ENCODE measurements around the gene CYP26B1. TPM values are rescaled to one million over a fixed set of nuclear protein-coding genes. Genes with fewer than 3 reads are reported as not detected.

CYP26B1 gene
- total and polyA plus RNA-seq, 2 of the 8 experiments (the other 6 are each of a cell fraction or from before 2014, with no cell fraction given): 0.06 to 0.69 TPM

DNA sequence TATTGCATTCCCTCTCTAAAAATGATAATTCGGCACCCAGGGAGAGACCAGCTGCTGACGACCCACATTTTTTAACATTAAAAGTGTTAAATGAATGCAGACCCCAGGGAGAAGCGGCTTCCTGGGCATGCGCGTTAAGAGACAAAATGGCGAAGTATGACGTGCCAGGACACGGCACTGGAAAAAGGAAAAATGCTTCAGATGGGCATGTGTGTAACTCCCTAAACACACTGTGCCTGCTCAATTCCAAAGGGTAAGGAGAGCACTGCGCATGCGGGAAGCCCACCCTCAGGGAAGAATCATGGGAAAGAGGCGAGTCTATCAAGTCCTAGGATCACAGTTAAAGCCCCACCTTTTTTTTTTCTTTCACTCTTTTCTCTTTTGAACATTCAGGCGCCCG lies 58.1 kb downstream of the CYP26B1 start:
- H3K14ac ChIP-seq (ENCODE audit: insufficient read length): no peak overlapping the region
- no peak overlapping the region for H3K4me2 ChIP-seq (ENCODE audit: insufficient read depth in 1 of 2, low read depth in 2 of 2, low read length in 2 of 2)
- no peak overlapping the region for H2BK120ac ChIP-seq (replicated peaks; ENCODE audit: low read depth, low read length)
- ChIA-PET CTCF (ENCODE audit: partially characterized antibody) (no interaction called here), POLR2A (ENCODE audit: partially characterized antibody) (no interaction called here)
- no peaks in the 10 kb centered on the region for H4K20me1 ChIP-seq (replicated peaks in 1 of 2; ENCODE audit: control insufficient read depth in 1 of 2, insufficient read depth in 2 of 2, low read length in 2 of 2)
- FAIRE-seq (no peak), DNase-seq (ENCODE audit: low read depth in 1 of 2, low spot score in 2 of 2) (no peak)
- H2BK20ac ChIP-seq (ENCODE audit: low read length): no peak overlapping the region
- no peak overlapping the region for H4K8ac ChIP-seq (ENCODE audit: extremely low read depth, insufficient read depth, low read length)
- H3K4me3 ChIP-seq (ENCODE audit: extremely low read depth in 1 of 4, insufficient read depth in 2 of 4, low read depth in 3 of 4, low read length in 4 of 4): no peak overlapping the region
- no peak overlapping the region for H3K23ac ChIP-seq (ENCODE audit: insufficient read length)
- H2BK5ac ChIP-seq (ENCODE audit: low read depth, low read length): no peak overlapping the region
- no peak overlapping the region for H4K5ac ChIP-seq (ENCODE audit: insufficient read length, low read depth, low read length)
- no peak overlapping the region for H4K91ac ChIP-seq (replicated peaks; ENCODE audit: insufficient read length, low read length)
- no peaks in the 10 kb centered on the region for H3K79me1 ChIP-seq (ENCODE audit: low read depth, low read length)
- no peaks in the 10 kb centered on the region; a peak in 1 of 7 replicates for H3K4me1 ChIP-seq (replicated peaks in 1 of 4; ENCODE audit: control insufficient read depth in 3 of 4, insufficient read depth in 4 of 4, low read length in 3 of 4)
- H2AFZ ChIP-seq (ENCODE audit: low read length): no peak overlapping the region
- peaks cover 2 to 4% of the 10 kb centered on the region in 2 experiments; a peak in 1 of 4 replicates for H3K9me3 ChIP-seq (ENCODE audit: insufficient read depth in 2 of 2, low read depth in 1 of 2, low read length in 1 of 2)
- TF ChIP-seq SIRT6 (IDR thresholded peaks at IDR 0.05; ENCODE audit: low read length): no peak
- TF ChIP-seq BRCA1 (IDR thresholded peaks at IDR 0.05; ENCODE audit: low read depth, low read length): no peak
- no peak for TF ChIP-seq SIX5 (IDR thresholded peaks at IDR 0.05; ENCODE audit: low read depth, low read length)
- no peak for TF ChIP-seq CBX8 (IDR thresholded peaks at IDR 0.05; ENCODE audit: borderline replicate concordance, low read depth, low read length)
- no peak for TF ChIP-seq GTF2F1 (IDR thresholded peaks at IDR 0.05; ENCODE audit: borderline replicate concordance, low read depth, low read length)
- TF ChIP-seq JUN (IDR thresholded peaks at IDR 0.05; ENCODE audit: low read depth, low read length): no peak
- TF ChIP-seq, protein P1, sequence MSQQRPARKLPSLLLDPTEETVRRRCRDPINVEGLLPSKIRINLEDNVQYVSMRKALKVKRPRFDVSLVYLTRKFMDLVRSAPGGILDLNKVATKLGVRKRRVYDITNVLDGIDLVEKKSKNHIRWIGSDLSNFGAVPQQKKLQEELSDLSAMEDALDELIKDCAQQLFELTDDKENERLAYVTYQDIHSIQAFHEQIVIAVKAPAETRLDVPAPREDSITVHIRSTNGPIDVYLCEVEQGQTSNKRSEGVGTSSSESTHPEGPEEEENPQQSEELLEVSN (IDR thresholded peaks at IDR 0.05): no peak
- no peak for TF ChIP-seq CHD1 (IDR thresholded peaks at IDR 0.05; ENCODE audit: low read depth, low read length)
- no peak for TF ChIP-seq CEBPB (IDR thresholded peaks at IDR 0.05; ENCODE audit: low read depth, low read length)
- no peak for TF ChIP-seq ASH2L (IDR thresholded peaks at IDR 0.05; ENCODE audit: low read length)
- H2AK5ac ChIP-seq (ENCODE audit: low read depth, low read length): no peak overlapping the region
- H3K18ac ChIP-seq (ENCODE audit: extremely low read depth, low read length): no peak overlapping the region
- no peaks in the 10 kb centered on the region for H3K79me2 ChIP-seq (ENCODE audit: control insufficient read depth in 1 of 2, insufficient read depth in 2 of 2, low read length in 2 of 2)
- H3K23me2 ChIP-seq (ENCODE audit: low read depth, low read length): no peaks in the 10 kb centered on the region
- no peaks in the 10 kb centered on the region for H3K36me3 ChIP-seq (ENCODE audit: control insufficient read depth in 2 of 4, insufficient read depth in 4 of 4, low read length in 3 of 4)
- WGBS, 2 experiments (ENCODE audit: extremely low coverage in 1 of 2, insufficient coverage in 1 of 2, insufficient read length in 1 of 2, insufficient replicate concordance in 2 of 2, low coverage in 1 of 2, low lambda C conversion rate in 2 of 2, missing lambda C conversion rate in 1 of 2): 84% methylated on average over 13 of the region's 13 CpGs; no CpG with 5 or more reads in 1 of the 2 experiments
- H3K4ac ChIP-seq (replicated peaks; ENCODE audit: insufficient read length, low read depth, low read length): no peak overlapping the region
- H2BK15ac ChIP-seq (ENCODE audit: low read length): no peak overlapping the region
- H2BK12ac ChIP-seq (ENCODE audit: low read depth, low read length): no peak overlapping the region
- no peaks in the 10 kb centered on the region for H3K27me3 ChIP-seq (replicated peaks in 1 of 4; ENCODE audit: control insufficient read depth in 3 of 4, extremely low read depth in 1 of 4, insufficient read depth in 3 of 4, low read length in 3 of 4)
- H3K56ac ChIP-seq (replicated peaks; ENCODE audit: insufficient read length, low read depth, low read length): no peak overlapping the region
- H3K9ac ChIP-seq (replicated peaks in 1 of 4; ENCODE audit: extremely low read depth in 1 of 4, low read depth in 3 of 4, low read length in 3 of 4): no peak overlapping the region
- H3K27ac ChIP-seq (ENCODE audit: low read depth, low read length): no peak overlapping the region

Data from H1 (cell line).